SK-MEL-5 (cell line): ENCODE measurements around the gene TMEM187. TPM values are rescaled to one million over a fixed set of nuclear protein-coding genes. Genes with fewer than 3 reads are reported as not detected.
A peak's percentile ranks its signal among the peaks of the same experiment; 100 is the strongest.

Experiments
- DNase-seq: peaks from one replicate; pipeline ENCODE4 v3.0.0-alpha.2; 2016; ENCODE audit warnings: low read depth, low spot score
- in situ Hi-C: cut with HindIII; loops from 2 replicates; pipeline ENCODE4 v1.10.0; 2016; ENCODE audit warnings: low sequenced_read_pairs, high pct_unique_total_duplicates, low pct_unique_long_range_greater_than_20kb
- total RNA-seq: library from RNA; depleted of rRNA; stranded (reverse); fragments of >200 nt; shearing (Covaris generic); gene quantifications from 2 replicates; pipeline ENCODE4 v1.2.3, GENCODE V29; 2014

TMEM187 gene
- total RNA-seq, 1 experiment from 2014 or later = 5.8 TPM

GRCh38 chrX:153964105-153964504 is 8.4 kb upstream of the TMEM187 start:
- no peak for DNase-seq
- in situ Hi-C loops = no loop called here

- in situ Hi-C loops = no loop called here
Observed at GRCh38 chrX:153965406-153965805, 7.1 kb upstream of the TMEM187 start.

DNA sequence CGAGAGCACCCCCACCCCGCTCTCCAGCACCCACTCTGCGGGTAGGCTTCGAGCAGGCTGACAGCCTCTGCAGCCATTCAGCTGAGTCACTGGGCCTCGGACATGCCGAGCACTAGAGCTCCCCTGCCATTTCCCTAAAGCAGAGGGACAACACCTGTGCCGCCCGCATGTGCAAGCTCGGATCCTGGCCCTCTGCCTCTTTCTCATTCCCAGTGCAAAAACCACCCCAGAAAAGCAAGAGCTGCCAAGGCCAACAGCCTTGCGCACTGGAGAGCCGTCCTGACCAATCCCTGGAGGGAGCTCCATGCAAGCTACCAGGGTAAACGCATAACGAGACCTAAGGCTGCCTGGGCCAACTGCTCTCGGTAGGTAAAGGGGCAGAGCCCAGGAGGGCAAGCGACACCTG is 6.3 kb upstream of the TMEM187 start:
- in situ Hi-C loops = no loop called here
- no peak for DNase-seq

More at GRCh38 chrX:153965406-153965805, 7.1 kb upstream of the TMEM187 start:
- DNase-seq = no peak

GRCh38 chrX:153966841-153967535 is 5.6 kb upstream of the TMEM187 start:
- in situ Hi-C loops = no loop called here
- no peak for DNase-seq

DNA sequence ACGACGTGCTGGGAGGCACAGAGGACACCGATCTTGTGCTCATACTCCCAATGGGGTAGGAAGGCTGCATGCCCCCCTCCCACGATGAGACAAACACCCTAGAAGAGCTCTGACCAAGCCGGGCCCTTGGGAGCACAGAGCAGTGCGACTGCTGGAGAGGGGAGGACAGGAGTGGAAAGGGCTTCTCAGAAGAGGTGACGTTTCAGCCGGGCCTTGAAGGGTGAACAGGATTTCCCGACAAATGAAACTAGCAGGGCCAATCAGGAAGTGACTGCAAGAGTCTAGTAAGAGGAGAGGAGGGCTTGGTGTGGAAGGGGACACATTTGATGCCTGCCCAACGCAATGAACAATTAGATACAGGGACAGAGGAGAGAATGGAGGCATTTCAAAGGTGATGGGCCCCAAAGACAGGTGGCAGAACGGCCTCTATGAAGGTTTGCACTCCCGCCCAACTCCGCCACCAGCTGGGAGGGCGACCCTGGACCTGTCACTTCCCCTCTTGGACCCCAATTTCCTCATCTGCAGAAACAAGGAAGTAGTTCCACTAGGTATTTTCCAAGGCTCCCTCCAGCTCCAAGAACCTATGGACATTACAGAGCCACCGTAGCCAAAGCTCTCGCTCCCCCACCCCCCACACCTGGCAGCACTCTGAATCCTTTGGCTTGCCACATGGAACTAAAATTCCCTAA is 4.9 kb upstream of the TMEM187 start:
- in situ Hi-C loops = no loop called here
- DNase-seq = no peak

GRCh38 chrX:153968255-153968654 is 4.3 kb upstream of the TMEM187 start:
- no peak for DNase-seq
- in situ Hi-C loops = no loop called here

DNA sequence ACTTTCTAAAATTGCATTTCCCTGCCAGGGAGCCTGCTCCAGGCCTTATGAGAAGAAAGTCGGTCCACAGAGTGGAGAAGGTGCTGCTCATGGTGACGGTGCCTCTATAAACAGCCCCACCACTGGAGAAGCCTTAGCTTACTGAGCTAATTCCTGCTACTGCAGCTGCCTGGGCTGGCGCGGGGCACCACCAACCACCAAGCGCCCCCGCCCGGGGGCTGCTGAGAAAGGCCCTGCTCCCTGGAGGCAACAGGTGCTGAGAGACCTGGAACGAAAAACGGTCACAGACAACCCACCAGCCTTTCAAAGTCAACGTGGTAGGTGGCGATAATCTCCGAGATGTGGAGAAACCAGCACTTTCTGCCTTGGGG is 3.8 kb upstream of the TMEM187 start:
- DNase-seq = no peak
- in situ Hi-C loops = no loop called here

DNA sequence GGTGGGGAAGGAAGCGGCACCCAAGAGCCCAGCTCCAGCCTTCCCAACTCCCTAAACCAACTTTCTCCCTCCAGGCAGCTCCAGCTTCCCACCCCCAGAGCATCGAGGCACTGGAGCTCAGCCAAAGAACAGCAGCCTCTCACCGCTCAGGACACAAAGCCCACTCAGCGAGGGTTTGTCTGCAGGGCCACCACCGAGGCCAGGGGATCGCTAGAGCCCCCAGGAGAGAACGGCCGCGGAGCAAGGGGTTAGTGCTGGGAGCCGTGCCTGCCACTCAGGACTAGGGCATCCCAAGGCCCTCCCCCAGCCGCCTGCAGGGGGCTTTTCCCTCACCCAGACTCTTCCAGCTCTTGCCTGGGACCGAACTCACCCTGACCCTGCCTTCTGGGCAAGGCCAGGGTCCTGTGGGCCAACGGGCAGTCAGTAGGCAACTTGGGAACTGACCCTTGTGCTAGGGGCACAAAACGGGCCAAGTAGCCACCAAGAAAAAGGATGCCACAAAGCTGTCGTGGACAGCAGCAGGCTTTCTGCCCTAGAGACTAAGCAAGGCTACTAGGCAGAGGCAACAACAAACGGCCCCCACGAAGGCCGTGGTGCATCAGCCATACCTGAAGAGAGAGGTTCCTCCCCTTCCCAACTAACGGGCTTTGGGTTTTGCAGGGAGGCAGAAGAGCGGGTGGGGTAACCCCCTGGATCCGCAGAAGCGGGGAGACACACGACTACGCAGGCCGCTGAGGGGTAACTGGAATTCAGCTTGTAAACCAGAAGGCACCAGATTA is 3.2 kb upstream of the TMEM187 start:
- no peak for DNase-seq
- in situ Hi-C loops = no loop called here

DNA sequence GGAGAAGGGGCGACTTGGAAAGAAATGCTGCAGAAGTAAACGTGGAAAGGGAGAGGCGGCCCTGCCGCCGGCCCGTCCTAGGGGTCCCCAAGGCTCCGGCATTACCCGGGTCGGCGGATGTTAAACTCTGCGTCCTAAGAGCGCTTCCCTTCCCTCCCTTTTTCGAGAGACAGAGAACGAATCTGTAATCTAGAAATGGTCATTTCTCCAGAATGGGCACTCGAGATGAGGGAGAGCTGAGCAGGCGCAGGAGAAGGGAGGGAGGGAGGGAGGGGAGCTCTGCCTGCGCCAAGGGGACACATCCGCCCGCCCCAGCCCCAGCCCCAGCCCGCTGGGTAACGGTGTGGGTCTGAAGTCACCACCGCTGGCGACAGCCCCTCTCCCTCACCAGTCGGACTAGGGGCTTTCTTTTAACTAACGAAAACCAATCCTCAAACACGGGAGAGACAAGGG is 2.6 kb upstream of the TMEM187 start:
- in situ Hi-C loops = no loop called here
- no peak for DNase-seq

GRCh38 chrX:153970357-153971123 is 2.0 kb upstream of the TMEM187 start:
- DNase-seq = peak; percentile 45
- in situ Hi-C loops = no loop called here

- in situ Hi-C loops = no loop called here
- peak; percentile 84 for DNase-seq
Observed at GRCh38 chrX:153971124-153971449, 1.5 kb upstream of the TMEM187 start.

DNA sequence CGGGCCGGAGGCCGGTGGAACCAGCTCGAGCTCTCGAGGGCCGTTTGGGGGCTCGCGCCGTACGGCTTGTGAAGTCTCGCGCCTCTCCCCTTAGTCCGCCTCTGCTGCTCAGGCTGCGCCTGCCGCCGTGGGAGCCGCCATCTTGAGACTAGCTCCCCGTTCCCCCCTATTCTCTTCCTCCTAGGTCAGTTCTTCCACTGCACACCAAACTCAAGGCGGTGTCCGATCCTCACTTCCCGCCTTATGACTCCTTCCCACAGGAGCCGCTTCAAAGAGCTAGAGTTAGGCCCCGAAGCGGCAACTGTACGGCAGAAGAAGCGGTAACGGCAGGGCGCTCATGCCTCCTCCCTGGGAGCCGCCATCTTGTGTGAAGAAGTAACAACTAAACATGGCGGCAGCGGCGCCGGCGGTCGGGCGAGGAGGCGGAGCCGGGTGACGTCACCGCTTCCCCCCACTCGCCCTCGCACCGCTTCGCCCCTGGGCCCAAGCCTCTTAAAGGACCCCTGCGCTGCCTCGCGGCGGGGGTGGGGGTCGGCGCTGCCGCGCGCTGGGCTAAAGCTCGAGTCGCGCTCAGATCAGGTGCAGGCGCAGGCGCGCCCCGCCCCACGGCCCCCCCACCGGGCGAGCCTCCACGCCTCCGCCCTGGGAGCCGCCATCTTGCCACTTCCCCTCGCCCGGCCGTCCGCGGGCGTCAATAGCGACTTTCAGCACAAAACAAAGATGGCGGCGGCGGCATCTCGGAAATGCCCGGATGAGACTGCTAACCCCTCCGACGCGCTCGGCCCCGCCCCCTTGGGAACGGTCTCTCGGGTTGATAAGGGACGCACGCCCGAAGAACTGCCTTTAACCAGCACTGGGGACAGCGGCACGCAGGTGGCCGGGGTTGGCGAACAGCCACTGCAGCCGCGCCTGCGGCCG is 845 bp upstream of the TMEM187 start, which contains the start of gene HCFC1:
TSS of gene HCFC1 (minus strand) at position 369 of the 918 bp plus-strand sequence. CDS start 978 bp downstream, outside the sequence.
- in situ Hi-C loops = no loop called here
- DNase-seq = peak; percentile 90

DNA sequence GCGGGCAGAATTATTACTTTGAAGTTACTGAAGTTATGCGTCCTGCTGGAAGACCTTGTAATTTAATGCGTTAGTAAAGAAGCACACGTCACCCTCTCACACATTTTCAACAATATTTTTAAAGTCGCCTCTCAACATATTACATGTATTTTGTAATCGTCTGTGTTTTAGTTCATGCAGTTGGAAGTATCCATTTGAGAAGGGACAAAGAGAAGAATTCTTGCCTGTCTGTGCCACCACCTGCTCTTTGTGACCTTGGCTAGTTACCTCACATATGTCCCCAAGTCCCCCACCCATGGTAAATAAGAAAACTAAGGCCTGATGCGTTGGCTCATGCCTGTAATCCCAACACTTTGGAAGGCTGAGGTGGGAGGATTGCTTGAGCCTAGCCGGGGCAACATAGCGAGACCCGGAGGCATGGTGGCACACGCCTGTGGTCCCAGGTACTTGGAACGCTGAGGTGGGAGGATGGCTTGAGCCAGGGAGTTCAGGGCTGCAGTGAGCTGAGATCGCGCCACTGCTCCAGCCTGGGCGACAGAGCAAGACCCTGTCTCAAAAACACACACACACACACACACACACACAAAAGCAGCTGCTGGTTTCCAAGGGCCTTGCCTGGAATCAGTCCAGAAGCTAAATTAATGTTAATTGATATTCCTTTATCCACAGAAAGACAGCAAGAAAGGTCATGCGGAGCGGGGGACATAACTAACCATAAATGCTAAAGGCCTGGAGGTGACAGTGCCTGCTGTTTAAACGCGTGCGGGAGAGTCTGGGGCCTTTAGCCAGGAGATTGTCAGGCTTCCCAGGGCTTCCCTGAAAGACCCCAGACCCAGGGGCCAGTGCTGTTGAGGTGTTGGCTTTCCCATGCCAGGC is 811 bp downstream of the TMEM187 start:
- in situ Hi-C loops = no loop called here
- no peak for DNase-seq

DNA sequence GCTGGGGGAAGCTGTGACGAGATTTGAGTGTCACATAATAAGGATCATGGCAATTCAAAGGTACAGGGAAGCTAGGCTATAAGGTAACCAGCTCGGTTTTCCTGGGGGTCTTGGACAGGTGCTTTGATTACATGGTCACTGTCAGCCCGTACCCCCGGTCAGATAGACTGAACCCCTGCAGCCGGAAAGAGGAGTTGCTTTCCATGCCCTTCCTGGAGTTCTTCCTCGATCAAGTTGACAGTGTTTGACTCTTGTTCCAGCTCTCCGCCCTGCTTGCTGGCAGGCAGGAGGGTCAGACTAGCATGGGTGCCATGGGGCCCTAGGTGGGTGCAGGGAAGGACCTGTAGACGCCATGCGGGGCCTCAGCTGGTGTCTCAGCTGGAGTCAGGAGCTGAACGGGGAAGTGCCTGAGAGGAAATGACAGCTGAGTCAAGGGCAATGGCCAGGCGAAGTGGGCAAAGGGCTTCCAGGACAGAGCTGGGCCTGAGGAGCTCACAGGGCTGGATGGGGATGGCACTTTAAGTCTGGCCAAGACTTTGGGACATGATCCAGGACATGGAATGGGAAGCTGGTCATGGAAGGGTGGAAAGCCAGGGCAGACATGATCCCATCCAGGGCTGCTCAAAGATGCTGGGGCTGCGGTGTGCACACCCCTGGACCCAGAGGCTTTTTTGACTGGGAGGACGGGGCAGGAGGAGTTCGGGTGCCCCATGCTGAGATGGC is 1.6 kb downstream of the TMEM187 start:
- DNase-seq = no peak
- in situ Hi-C loops = no loop called here

DNA sequence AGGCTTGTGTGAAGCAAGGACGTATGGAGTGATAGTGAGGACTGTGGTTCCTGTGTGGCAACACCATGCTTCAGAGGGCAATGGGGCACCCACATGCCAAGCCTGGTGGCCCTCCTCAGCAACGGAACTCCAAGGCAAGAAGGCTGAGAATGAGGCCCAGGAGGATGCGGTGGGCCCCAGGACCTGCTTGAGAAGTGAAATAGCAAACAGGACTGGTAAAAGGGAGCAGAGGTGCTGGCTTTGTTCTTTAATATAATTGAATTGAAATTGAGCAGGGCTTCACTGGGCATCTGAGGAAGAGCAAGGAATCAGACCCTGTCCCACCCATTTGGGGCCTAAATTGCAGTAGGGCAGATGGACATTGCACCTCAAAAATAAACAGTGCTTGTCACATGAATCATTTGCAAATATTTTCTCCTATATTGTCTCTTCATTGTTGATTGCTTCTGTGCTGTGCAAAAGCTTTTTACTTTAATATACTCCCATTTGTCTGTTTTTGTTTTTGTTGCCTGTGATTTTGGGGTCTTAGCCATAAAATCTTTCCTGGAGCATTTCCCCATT is 2.3 kb downstream of the TMEM187 start:
- DNase-seq = no peak
- in situ Hi-C loops = no loop called here
